ENCODE measurements around the gene SMR3B. TPM values are rescaled to one million over a fixed set of nuclear protein-coding genes. Genes with fewer than 3 reads are reported as not detected.
A peak's percentile ranks its signal among the peaks of the same experiment; 100 is the strongest.

The SMR3B gene
- total RNA-seq: not detected in 2 replicates

DNA sequence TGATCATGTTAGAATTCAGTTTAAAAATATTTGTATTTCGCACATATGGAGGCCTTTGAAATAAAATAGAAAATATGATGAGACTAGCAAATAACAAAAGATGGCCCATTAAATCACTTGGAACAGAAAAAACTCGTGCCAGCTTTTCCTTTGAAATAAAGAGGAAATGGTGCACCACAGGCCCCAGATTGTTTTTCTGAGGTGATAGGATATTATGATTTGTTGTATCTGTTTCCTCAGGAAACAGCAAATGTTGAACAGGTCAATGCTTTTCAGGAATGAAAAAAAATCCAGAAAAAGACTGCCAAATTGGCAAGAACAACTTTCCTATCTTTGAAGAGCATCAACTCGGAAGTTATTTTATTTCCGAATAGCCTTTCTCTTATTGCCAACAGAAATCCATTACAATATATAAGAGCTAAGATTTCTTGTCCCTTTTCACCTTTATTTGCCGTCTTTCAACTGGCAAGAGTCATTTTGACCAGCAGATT, at the start of gene SMR3B:
Gene SMR3B (plus strand): TSS at position 441 of the 491 bp plus-strand sequence. CDS start 1,380 bp downstream, outside the sequence.
- DNase-seq (ENCODE audit: low read depth): no peak

GRCh38 chr4:70334681-70335080, 48.2 kb upstream of the SMR3B start, which contains the start of gene CABS1:
Gene CABS1 (plus strand): TSS chr4:70334981. CDS start chr4:70335040, 59 bp downstream.
- DNase-seq (ENCODE audit: low read depth): no peak

- DNase-seq (ENCODE audit: low read depth): no peak
Measured at GRCh38 chr4:70336043-70336442, 46.9 kb upstream of the SMR3B start.

DNA sequence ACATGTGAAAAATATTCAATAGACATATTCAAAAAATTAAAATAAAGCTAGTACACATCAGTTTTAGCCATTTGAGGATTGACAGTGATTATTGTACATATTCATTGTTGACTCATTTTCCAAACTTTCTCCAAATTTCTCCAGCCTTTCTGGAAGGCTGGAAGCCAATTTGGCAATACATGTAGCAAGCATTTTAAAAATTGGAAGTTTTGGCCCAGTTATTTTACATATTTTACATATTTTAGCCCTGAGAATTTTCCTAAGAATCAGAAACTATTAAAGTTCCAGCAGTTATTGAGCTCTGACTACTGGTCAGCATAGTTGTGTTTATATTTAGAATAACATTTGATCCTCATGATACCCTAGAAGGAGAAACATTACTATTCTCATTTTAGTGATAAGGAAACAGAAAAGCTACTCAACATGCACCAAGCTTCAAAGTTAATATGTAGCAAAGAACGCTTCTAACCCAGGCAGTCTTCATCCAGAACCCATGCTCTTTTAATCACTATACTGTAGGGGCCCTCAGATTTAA, 45.0 kb upstream of the SMR3B start:
- DNase-seq (ENCODE audit: low read depth): no peak

- peak; percentile 9 for DNase-seq (ENCODE audit: low read depth)
Measured at GRCh38 chr4:70356185-70356584, 26.7 kb upstream of the SMR3B start.

- peak; percentile 13 for DNase-seq (ENCODE audit: low read depth)
Measured at GRCh38 chr4:70359115-70359661, 23.7 kb upstream of the SMR3B start.

GRCh38 chr4:70360460-70360859, 22.5 kb upstream of the SMR3B start, which contains the start of gene SMR3A:
Gene SMR3A (plus strand): TSS chr4:70360760. CDS start chr4:70362116, 1,356 bp downstream.
- no peak for DNase-seq (ENCODE audit: low read depth)

GRCh38 chr4:70364002-70364401, 18.9 kb upstream of the SMR3B start:
- no peak for DNase-seq (ENCODE audit: low read depth)

DNA sequence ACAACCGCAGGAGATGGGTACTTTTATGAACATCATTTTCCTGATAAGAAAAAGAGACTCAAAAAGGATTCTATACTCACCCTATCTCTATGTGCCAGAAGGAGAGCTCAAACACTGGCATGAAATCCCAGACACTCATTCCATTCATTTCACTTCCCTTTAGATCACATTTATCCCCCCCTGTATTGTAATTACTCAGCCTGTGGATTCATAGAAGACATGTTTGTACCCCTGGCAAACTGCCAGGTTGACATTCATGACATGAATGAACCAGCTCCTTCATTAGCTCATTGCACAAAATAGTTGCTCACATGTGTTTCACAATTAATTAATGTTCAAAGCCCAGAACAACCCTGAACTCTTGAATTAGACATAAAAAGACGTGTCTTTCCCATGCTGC, 17.5 kb upstream of the SMR3B start:
- DNase-seq (ENCODE audit: low read depth): peak; percentile 7

DNA sequence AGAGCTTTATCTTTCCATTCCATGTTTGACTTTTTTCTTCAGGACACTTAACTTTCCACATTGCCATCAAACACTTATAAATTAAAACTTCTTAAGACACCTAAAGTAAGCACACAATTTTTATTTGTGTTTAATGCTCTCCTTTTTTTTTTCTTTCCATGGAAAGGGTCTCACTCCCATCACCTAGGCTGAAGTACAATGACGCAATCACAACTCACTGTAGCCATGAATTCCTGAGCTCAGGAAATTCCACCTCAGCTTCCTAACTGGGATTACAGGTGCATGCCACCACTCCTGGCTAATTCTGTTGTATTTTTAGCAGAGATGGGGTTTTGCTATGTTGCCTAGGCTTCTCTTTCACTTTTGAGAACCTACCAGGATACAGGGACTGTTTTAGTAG, 15.1 kb upstream of the SMR3B start:
- DNase-seq (ENCODE audit: low read depth): no peak

DNA sequence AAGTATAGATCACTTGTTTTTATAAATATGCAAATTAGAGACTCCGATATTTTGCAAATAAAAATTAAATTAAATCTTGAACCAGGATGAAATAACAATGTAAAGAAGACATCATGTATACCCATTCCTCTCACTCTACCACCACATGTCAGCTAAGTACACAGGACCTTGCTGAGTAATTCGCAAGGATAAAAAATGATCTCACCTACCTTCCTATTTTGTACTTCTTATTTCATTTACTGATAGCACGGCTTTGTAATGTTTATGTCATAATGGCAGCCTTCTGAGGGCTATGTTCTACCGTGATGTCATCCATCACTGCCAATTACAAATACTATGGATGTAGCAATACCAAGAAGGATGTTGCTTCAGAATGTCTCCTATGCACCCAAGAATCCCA, 10.9 kb upstream of the SMR3B start:
- DNase-seq (ENCODE audit: low read depth): no peak

DNA sequence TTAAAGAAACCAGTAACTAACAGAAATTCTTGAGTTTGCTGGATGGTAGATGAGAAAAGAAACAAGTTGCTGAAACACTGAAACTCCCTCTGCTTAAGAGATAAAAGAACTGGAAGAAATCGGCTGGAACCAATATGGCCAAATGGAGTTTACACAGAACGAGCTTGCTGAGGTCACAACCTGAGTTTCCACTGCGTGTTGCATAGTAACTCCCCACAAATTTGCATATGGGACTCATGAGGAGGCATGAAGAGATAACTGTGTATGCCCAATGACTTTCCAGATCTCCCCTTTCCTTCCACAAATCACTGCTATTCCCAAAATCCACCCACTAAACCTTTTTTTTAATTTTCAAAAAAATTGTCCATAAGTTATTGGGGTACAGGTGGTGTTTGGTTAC, 10.2 kb upstream of the SMR3B start:
- no peak for DNase-seq (ENCODE audit: low read depth)

DNA sequence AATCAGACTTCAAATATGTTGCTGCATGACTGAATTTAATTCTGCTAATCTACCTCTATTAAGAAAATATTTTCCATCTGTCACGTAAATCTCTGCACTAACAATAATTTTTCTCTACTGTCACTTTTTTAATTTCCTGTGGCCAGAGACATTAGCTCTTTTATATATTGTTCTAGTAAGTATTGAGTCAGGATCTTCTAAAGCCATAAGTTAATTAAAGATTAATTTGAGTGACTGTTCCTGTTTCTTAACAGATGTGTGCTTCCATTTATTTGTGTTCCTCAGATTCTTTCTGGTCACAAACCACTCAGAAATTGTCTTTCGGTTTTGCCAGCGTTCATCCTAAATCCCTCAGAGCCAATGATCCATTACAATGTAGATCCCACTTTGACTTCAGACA, 2.4 kb upstream of the SMR3B start:
- DNase-seq (ENCODE audit: low read depth): peak; percentile 23

DNA sequence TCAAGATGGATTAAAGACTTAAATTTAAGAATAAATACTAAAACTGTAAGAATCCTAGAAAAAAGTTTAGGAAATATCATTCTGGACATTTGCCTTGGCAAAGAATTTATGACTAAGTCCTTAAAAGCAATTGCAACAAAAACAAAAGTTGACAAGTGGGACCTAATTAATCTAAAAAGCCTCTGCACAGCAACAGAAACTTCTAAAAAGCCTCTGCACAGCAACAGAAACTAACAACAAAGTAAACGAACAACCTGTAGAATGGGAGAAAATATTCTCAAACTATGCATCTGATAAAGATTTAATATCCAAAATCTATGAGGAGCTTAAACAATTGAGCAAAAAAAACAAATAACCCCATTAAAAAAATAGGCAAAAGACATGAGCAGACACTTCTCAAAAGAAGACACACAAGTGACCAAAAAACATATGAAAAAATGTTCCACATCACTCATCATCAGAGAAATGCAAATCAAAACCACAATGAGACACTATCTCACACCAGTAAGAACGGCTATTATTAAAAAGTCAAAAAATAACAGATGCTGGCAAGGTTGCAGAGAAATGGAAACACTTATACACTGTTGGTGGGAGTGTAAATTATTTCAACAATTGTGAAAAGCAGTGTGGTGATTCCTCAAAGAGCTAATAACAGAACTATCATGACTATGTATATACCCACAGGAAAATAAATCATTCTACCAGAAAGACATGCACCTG, 9.3 kb downstream of the SMR3B start:
- DNase-seq (ENCODE audit: low read depth): no peak

DNA sequence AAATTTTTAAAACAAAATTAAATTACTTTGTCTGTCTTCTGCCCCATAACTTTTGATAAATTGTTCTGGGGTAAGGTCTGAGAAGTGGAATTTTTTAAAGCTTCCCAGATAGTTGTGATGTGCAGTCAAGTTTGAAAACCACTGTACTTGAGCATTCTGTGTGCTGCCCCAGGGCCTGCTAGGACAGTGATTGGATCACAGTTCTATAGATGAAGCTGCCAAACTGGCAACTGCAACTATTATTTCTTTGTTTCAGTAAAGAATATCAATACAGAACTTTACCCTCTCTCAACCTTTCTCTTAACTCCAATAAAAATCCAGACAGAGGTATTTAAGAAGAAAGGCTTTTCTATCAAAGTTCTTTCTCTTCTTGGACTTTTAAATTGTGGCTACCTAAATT, 14.6 kb downstream of the SMR3B start, which contains the start of gene OPRPN:
Gene OPRPN (plus strand): TSS at position 361 of the 400 bp plus-strand sequence. CDS start 1,346 bp downstream, outside the sequence.
- no peak for DNase-seq (ENCODE audit: low read depth)

GRCh38 chr4:70399319-70399718, 16.4 kb downstream of the SMR3B start:
- DNase-seq (ENCODE audit: low read depth): peak; percentile 5

DNA sequence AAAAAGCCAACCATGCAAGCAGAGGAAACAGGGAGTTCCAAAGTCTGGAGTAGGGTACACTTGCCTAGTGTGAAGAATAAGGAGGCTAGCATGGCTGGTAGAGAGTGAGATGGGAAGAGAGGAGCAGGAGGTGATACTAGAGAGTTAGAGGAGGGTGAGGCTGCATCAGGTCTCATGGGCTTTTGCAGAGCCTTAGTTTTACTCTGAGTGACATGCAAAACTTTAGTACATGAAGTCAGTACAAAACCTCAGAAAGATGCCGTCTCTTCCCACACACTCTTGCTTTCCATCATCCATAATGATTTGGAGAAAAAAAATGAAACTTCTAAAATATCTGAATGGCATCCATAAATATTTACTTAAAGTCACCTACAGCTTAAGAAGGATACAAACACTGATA, 19.8 kb downstream of the SMR3B start:
- DNase-seq (ENCODE audit: low read depth): no peak

GRCh38 chr4:70405765-70406164, 22.8 kb downstream of the SMR3B start:
- DNase-seq (ENCODE audit: low read depth): no peak

- no peak for DNase-seq (ENCODE audit: low read depth)
Measured at GRCh38 chr4:70425306-70425705, 42.4 kb downstream of the SMR3B start.

DNA sequence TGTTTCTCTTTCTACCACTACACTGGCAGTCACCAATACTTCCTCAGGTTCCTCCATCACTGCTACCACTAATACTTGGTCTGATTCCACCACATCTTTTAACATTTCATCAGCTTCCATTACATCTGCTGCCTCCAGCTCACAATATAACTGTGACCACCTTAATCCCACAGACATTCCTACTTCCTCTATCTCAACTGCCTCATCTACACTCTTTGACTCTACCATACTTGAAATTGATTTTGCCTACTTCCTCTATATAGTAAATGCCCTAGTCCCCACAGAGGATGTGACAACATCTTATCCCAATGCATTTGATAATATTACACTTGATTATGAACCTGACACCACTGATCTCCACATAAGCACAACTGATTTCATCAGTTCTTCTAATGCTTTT, 43.9 kb downstream of the SMR3B start:
- no peak for DNase-seq (ENCODE audit: low read depth)

- DNase-seq (ENCODE audit: low read depth): no peak
Measured at GRCh38 chr4:70437197-70437596, 54.3 kb downstream of the SMR3B start.
